Transverse colon (tissue), 4 donors: ENCODE measurements around the gene FANCC.

Experiments
- CTCF ChIP-seq, 5 experiments: fragments of 200-600 bp in 3 of 5; fragments of 450-650 bp in 2 of 5; sonication (generic) in 3 of 5; IDR thresholded peaks; 1 replicate in 2 of 5; 2 replicates in 3 of 5; pipeline ENCODE4 v1.5.1; 2016 to 2017; ENCODE audit warnings: antibody characterized with exemption in 5 of 5, inconsistent platforms in 3 of 5, mild to moderate bottlenecking in 2 of 5, moderate library complexity in 1 of 5
- POLR2A ChIP-seq: fragments of 450-650 bp; IDR thresholded peaks from one replicate; pipeline ENCODE4 v1.6.1; 2016; ENCODE audit warnings: antibody characterized with exemption, mild to moderate bottlenecking, moderate library complexity
- POLR2AphosphoS5 ChIP-seq, 3 donors: sonication (generic); formaldehyde crosslinking; IDR thresholded peaks; one replicate each; pipeline ENCODE4 v1.6.1; 2016; ENCODE audit warnings: antibody characterized with exemption in 3 of 3

DNA sequence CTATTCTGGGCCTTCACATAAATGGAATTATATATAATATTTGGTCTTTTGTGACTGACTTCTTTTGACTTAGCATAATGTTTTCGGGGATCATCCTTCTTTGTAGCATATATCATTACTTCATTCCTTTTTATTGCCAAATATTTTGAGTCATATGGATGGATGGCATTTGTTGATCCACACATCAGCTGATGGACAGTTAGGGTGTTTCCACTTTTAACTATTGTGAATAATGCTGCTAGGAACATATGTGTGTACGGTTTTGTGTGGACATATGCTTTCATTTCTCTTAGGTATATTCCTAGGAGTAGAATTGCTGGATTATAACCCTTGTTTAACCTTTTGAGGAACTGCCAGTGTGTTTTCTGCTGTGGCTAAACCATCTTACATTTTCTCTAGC lies 249.6 kb downstream of the FANCC start:
- TF ChIP-seq CTCF (IDR thresholded peaks at IDR 0.05) (no peak), POLR2A (no peak), POLR2AphosphoS5 (IDR thresholded peaks at IDR 0.05) (no peak)
